Activated naive CD4-positive, alpha-beta T cell treated with anti-CD3 and anti-CD28 coated beads, Interleukin-2, amount 10 ng/mL, durations not matched to agents 7 days and 5 days (primary cell): ENCODE data around the gene HSD3B7.
A peak's percentile ranks its signal among the peaks of the same experiment; 100 is the strongest.

Experiments
- CTCF ChIA-PET: fragments of 350-600 bp; sonication (Branson Sonifier 250); formaldehyde crosslinking; loops from one replicate; lab custom pipeline; 2021; ENCODE audit warnings: antibody characterized with exemption; lab: Charles Lee
- DNase-seq: peaks from one replicate; pipeline ENCODE4 v3.0.0-alpha.2; 2020
- H3K27ac Mint-ChIP-seq: one replicate; pipeline ENCODE4 v1.8.0; 2021; ENCODE audit warnings: mild to moderate bottlenecking, moderate library complexity, mixed read lengths
- H3K27me3 Mint-ChIP-seq: one replicate; pipeline ENCODE4 v1.8.0; 2021; ENCODE audit warnings: mild to moderate bottlenecking, mixed read lengths
- H3K36me3 Mint-ChIP-seq: one replicate; pipeline ENCODE4 v1.8.0; 2021; ENCODE audit warnings: mixed read lengths
- H3K4me1 Mint-ChIP-seq: one replicate; pipeline ENCODE4 v1.8.0; 2021; ENCODE audit warnings: mixed read lengths
- H3K4me3 Mint-ChIP-seq: one replicate; pipeline ENCODE4 v1.8.0; 2021; ENCODE audit warnings: mild to moderate bottlenecking, moderate library complexity, mixed read lengths
- H3K9me3 Mint-ChIP-seq: one replicate; pipeline ENCODE4 v1.8.0; 2021; ENCODE audit warnings: mixed read lengths

HSD3B7 gene

GRCh38 chr16:30996985-30997724 is 12.1 kb downstream of the HSD3B7 start:
- peak; percentile 88 for DNase-seq
- peak overlapping the region; percentile 20 for H3K27ac Mint-ChIP-seq
- H3K36me3 Mint-ChIP-seq: no peaks in the 10 kb centered on the region

GRCh38 chr16:30997725-30998711 is 13.0 kb downstream of the HSD3B7 start:
- CTCF ChIA-PET: interaction anchor here (0.9 to 2.2 kb wide), 4 partner anchors 14 to 105 kb away, joined by 3 to 9 read pairs (median 4); partner anchors contain the start of gene HSD3B7
- DNase-seq: no peak
- no peaks in the 10 kb centered on the region for H3K36me3 Mint-ChIP-seq
- H3K4me3 Mint-ChIP-seq: peak overlapping the region; percentile 40
- H3K4me1 Mint-ChIP-seq: peaks cover 15% of the 10 kb centered on the region
- no peak overlapping the region for H3K27ac Mint-ChIP-seq
- H3K9me3 Mint-ChIP-seq: no peaks in the 10 kb centered on the region
- peaks cover 48% of the 10 kb centered on the region for H3K27me3 Mint-ChIP-seq

More at GRCh38 chr16:30996985-30997724, 12.1 kb downstream of the HSD3B7 start:
- peaks cover 48% of the 10 kb centered on the region for H3K27me3 Mint-ChIP-seq
- peaks cover 17% of the 10 kb centered on the region for H3K4me1 Mint-ChIP-seq
- CTCF ChIA-PET: interaction anchor here (1.0 to 1.1 kb wide), 2 partner anchors 12 to 78 kb away, joined by 3 read pairs; partner anchors contain the start of gene HSD3B7
- H3K9me3 Mint-ChIP-seq: no peaks in the 10 kb centered on the region
- peak overlapping the region; percentile 74 for H3K4me3 Mint-ChIP-seq

GRCh38 chr16:30998852-30999761 is 14.1 kb downstream of the HSD3B7 start:
- Mint-ChIP-seq H3K36me3 (no peaks in the 10 kb centered on the region), H3K4me3 (no peak overlapping the region), H3K27me3 (peaks cover 52% of the 10 kb centered on the region), H3K4me1 (peaks cover 15% of the 10 kb centered on the region), H3K9me3 (no peaks in the 10 kb centered on the region), H3K27ac (no peak overlapping the region)
- CTCF ChIA-PET: interaction anchor here (0.9 to 2.2 kb wide), 3 partner anchors 15 to 104 kb away, joined by 3 to 9 read pairs (median 6); partner anchors contain the start of gene HSD3B7
- no peak for DNase-seq

GRCh38 chr16:31000671-31001382 is 15.8 kb downstream of the HSD3B7 start:
- Mint-ChIP-seq H3K4me3 (no peak overlapping the region), H3K4me1 (peaks cover 12% of the 10 kb centered on the region), H3K27me3 (peaks cover 67% of the 10 kb centered on the region), H3K9me3 (no peaks in the 10 kb centered on the region), H3K36me3 (no peaks in the 10 kb centered on the region), H3K27ac (no peak overlapping the region)
- no peak for DNase-seq
- CTCF ChIA-PET: no interaction called here

- CTCF ChIA-PET: interaction anchor here (1.0 to 1.2 kb wide), 2 partner anchors 48 to 867 kb away, joined by 3 read pairs; no protein-coding TSS in a partner anchor
- Mint-ChIP-seq H3K27me3 (peaks cover 69% of the 10 kb centered on the region), H3K4me1 (peaks cover 7% of the 10 kb centered on the region)
These were observed 16.7 kb downstream of the HSD3B7 start for GRCh38 chr16:31001507-31002249.

GRCh38 chr16:31002250-31002700 is 17.3 kb downstream of the HSD3B7 start:
- no peak for DNase-seq
- Mint-ChIP-seq H3K27me3 (peaks cover 69% of the 10 kb centered on the region), H3K4me1 (peaks cover 3% of the 10 kb centered on the region), H3K9me3 (no peaks in the 10 kb centered on the region), H3K36me3 (no peaks in the 10 kb centered on the region), H3K4me3 (no peak overlapping the region), H3K27ac (no peak overlapping the region)
- CTCF ChIA-PET: interaction anchor here (0.9 to 1.2 kb wide), 4 partner anchors 17 to 866 kb away, joined by 3 to 4 read pairs (median 3); partner anchors contain the start of gene HSD3B7

More at GRCh38 chr16:31001507-31002249, 16.7 kb downstream of the HSD3B7 start:
- no peaks in the 10 kb centered on the region for H3K36me3 Mint-ChIP-seq
- DNase-seq: no peak
- no peak overlapping the region for H3K27ac Mint-ChIP-seq
- H3K9me3 Mint-ChIP-seq: no peaks in the 10 kb centered on the region
- H3K4me3 Mint-ChIP-seq: no peak overlapping the region

- CTCF ChIA-PET: interaction anchor here (0.9 to 1.2 kb wide), 4 partner anchors 17 to 866 kb away, joined by 3 to 4 read pairs (median 3); partner anchors contain the start of gene HSD3B7
- peaks cover 69% of the 10 kb centered on the region for H3K27me3 Mint-ChIP-seq
- DNase-seq: no peak
- no peak overlapping the region for H3K27ac Mint-ChIP-seq
- no peak overlapping the region for H3K4me3 Mint-ChIP-seq
- no peaks in the 10 kb centered on the region for H3K9me3 Mint-ChIP-seq
- no peaks in the 10 kb centered on the region for H3K36me3 Mint-ChIP-seq
- no peaks in the 10 kb centered on the region for H3K4me1 Mint-ChIP-seq
These were observed 17.9 kb downstream of the HSD3B7 start for GRCh38 chr16:31002862-31003341.

- peaks cover 68% of the 10 kb centered on the region for H3K27me3 Mint-ChIP-seq
- H3K4me3 Mint-ChIP-seq: no peak overlapping the region
- no peaks in the 10 kb centered on the region for H3K36me3 Mint-ChIP-seq
- CTCF ChIA-PET: no interaction called here
- no peak overlapping the region for H3K27ac Mint-ChIP-seq
- no peaks in the 10 kb centered on the region for H3K9me3 Mint-ChIP-seq
- DNase-seq: no peak
- no peaks in the 10 kb centered on the region for H3K4me1 Mint-ChIP-seq
These were observed 18.7 kb downstream of the HSD3B7 start for GRCh38 chr16:31003744-31004143.

GRCh38 chr16:31004658-31005057 is 19.7 kb downstream of the HSD3B7 start:
- CTCF ChIA-PET: no interaction called here
- Mint-ChIP-seq H3K9me3 (no peaks in the 10 kb centered on the region), H3K27ac (no peak overlapping the region), H3K4me3 (no peak overlapping the region), H3K36me3 (no peaks in the 10 kb centered on the region), H3K27me3 (peaks cover 68% of the 10 kb centered on the region), H3K4me1 (no peaks in the 10 kb centered on the region)
- no peak for DNase-seq

- peaks cover 70% of the 10 kb centered on the region for H3K27me3 Mint-ChIP-seq
These were observed 20.5 kb downstream of the HSD3B7 start for GRCh38 chr16:31005350-31006085.

GRCh38 chr16:31006086-31006385 is 21.0 kb downstream of the HSD3B7 start:
- Mint-ChIP-seq H3K27me3 (peaks cover 72% of the 10 kb centered on the region), H3K4me1 (peaks cover 8% of the 10 kb centered on the region), H3K4me3 (no peak overlapping the region), H3K9me3 (no peaks in the 10 kb centered on the region), H3K27ac (no peak overlapping the region), H3K36me3 (no peaks in the 10 kb centered on the region)
- no peak for DNase-seq
- CTCF ChIA-PET: no interaction called here

More at GRCh38 chr16:31005350-31006085, 20.5 kb downstream of the HSD3B7 start:
- CTCF ChIA-PET: no interaction called here
- H3K4me3 Mint-ChIP-seq: no peak overlapping the region
- no peaks in the 10 kb centered on the region for H3K9me3 Mint-ChIP-seq
- peaks cover 4% of the 10 kb centered on the region for H3K4me1 Mint-ChIP-seq
- H3K36me3 Mint-ChIP-seq: no peaks in the 10 kb centered on the region
- DNase-seq: no peak
- no peak overlapping the region for H3K27ac Mint-ChIP-seq

- Mint-ChIP-seq H3K4me1 (peaks cover 12% of the 10 kb centered on the region), H3K27ac (no peak overlapping the region), H3K36me3 (no peaks in the 10 kb centered on the region), H3K4me3 (no peak overlapping the region), H3K9me3 (no peaks in the 10 kb centered on the region), H3K27me3 (peaks cover 76% of the 10 kb centered on the region)
- CTCF ChIA-PET: no interaction called here
- no peak for DNase-seq
These were observed 21.6 kb downstream of the HSD3B7 start for GRCh38 chr16:31006589-31006988.
